SH-SY5Y (cell line): Measurements from ENCODE around the gene FCRL1.

Experiments used
- GATA2 ChIP-seq: IDR thresholded peaks from 2 replicates; pipeline ENCODE4 v1.6.1; 2011; ENCODE audit warnings: mild to moderate bottlenecking, low read depth, low read length
- GATA3 ChIP-seq: IDR thresholded peaks from 2 replicates; pipeline ENCODE4 v1.6.1; 2011; ENCODE audit warnings: low read depth, mild to moderate bottlenecking, low read length, moderate library complexity

FCRL1 gene

GRCh38 chr1:157819896-157820295 lies at the start of gene FCRL1:
FCRL1 (minus strand) TSS chr1:157820120; CDS start chr1:157820037, 83 bp downstream.
- TF ChIP-seq GATA2 = no peak
- TF ChIP-seq GATA3 = no peak

- TF ChIP-seq GATA2 (no peak), GATA3 (no peak)
Observed at GRCh38 chr1:157868654-157869053, 48.7 kb upstream of the FCRL1 start.

- no peak for TF ChIP-seq GATA3
- no peak for TF ChIP-seq GATA2
Observed at GRCh38 chr1:157862114-157863070, 42.5 kb upstream of the FCRL1 start.

- no peak for TF ChIP-seq GATA3
- TF ChIP-seq GATA2 = no peak
Observed at GRCh38 chr1:157856538-157856937, 36.6 kb upstream of the FCRL1 start.

DNA sequence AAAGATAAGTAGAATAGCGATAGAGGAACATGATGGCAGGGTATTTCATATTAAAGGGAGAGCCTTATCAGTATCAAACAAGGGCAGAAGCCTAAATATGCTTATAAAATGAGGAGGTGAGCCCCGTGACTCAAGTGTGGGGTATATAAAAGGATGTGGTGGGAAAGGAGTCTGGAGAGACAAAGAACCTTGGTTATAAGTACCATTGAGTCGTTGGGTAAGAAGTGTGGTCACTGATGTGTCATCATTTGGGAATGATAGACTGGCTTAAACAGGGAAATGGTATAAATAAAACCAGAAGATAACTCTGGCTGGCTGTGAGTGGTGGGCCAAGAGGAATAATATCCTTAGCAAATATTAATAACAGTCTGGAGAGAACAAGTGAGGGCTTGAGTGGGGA lies 32.6 kb upstream of the FCRL1 start:
- no peak for TF ChIP-seq GATA2
- TF ChIP-seq GATA3 = no peak

GRCh38 chr1:157849229-157849875 lies 29.4 kb upstream of the FCRL1 start:
- TF ChIP-seq GATA2 = no peak
- no peak for TF ChIP-seq GATA3

GRCh38 chr1:157844089-157844830 lies 24.3 kb upstream of the FCRL1 start:
- no peak for TF ChIP-seq GATA2
- TF ChIP-seq GATA3 = no peak

DNA sequence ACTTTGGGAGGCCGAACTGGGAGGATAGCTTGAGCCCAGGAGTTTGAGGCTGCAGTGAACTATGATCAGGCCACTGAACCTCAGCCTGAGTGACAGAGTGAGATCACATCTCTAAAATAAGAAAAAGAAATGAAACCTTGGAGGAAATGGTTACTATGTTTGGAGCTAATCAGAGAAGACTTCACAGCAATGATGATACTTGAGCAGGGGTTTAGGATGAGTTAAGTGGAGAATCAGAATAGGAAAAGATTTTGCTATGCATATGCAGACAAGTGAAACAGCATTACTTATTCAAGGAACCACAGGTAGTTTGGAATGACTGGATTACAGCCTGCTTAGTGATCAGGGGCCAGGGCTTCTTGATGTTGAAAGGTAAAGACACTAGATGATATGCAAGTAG lies 23.0 kb upstream of the FCRL1 start:
- no peak for TF ChIP-seq GATA3
- TF ChIP-seq GATA2 = no peak

- TF ChIP-seq GATA3 (no peak), GATA2 (no peak)
Observed at GRCh38 chr1:157841708-157842107, 21.8 kb upstream of the FCRL1 start, which contains the start of gene CD5L. CD5L (minus strand) TSS chr1:157841808; CDS start chr1:157841701, 107 bp downstream.

GRCh38 chr1:157838966-157839365 lies 19.0 kb upstream of the FCRL1 start:
- TF ChIP-seq GATA2 (no peak), GATA3 (no peak)

DNA sequence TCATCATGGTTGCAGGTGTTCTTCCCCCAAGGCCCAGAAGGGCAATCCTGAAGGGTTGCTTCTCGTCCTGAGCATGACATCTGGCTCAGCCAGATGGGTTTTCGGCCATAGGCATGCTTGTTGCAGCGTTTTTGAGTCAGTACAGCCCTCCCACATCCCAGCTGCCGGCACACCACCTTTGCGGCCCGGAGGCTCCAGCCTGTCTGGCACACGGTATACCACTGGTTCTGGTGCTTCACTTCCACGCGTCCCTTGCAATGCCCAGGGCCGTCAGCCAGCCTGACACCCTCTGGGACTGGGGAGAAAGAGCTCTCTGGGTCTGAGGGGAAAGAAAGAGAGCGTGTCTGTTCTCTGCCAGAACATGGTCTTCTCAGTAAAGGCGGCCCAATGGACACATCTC lies 14.5 kb upstream of the FCRL1 start:
- TF ChIP-seq GATA2 (no peak), GATA3 (no peak)

DNA sequence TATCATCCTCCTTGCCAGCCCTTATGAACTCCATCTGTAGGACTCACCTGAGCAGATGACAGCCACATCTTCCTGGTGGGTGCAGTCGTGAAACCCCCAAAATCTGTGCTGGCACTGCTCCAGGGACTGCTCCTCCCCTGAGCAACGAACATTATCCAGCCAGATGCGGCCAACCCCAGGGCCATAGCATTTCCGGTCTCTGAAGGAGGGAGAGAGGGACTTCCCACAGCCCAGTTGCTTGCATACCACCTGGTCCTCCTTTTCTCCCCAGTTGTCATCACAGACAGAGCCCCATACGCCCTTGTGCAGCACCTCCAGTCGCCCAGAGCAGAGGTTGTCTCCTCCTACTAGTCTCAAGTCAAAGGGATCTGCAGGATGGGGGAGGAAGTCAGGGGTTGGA lies 13.2 kb upstream of the FCRL1 start:
- no peak for TF ChIP-seq GATA3
- no peak for TF ChIP-seq GATA2

GRCh38 chr1:157831968-157832626 lies 12.2 kb upstream of the FCRL1 start:
- TF ChIP-seq GATA2 = no peak
- no peak for TF ChIP-seq GATA3

DNA sequence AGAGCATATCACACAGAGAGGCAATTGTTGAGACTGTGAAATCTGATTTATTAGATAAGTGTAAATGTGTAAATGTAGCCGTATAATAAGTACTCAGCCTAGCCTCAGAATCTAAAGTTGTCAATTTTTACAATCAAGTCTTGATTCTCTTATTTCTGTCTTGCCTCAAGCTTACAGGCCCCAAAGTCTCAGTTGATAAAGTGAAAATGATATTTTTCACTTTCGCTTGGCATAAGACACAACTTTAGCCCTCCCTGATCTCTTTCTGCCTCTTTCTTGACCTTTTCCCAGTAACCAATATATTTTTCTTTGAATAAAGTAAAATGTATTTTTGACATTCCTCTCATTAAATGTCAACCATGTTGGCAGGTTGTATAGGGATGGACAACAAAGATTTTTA lies 11.0 kb upstream of the FCRL1 start:
- TF ChIP-seq GATA2 (no peak), GATA3 (no peak)

- TF ChIP-seq GATA3 (no peak), GATA2 (no peak)
Observed at GRCh38 chr1:157829711-157830110, 9.8 kb upstream of the FCRL1 start.
